Stimulated activated CD8-positive, alpha-beta memory T cell treated with anti-CD3 and anti-CD28 coated beads, Interleukin-4, amount 100 ng/mL, for 4 hours (primary cell): ENCODE data around the gene RARG.

Source experiments
- DNase-seq, 2 donors: peaks; one replicate each; pipeline ENCODE4 v3.0.0-alpha.2; 2020; ENCODE audit warnings: low read depth in 2 of 2, low spot score in 1 of 2

The RARG gene

GRCh38 chr12:53224061-53224896 lies 7.7 kb downstream of the RARG start:
- no peak for DNase-seq

GRCh38 chr12:53223389-53224060 lies 8.5 kb downstream of the RARG start:
- DNase-seq = no peak

GRCh38 chr12:53222806-53223261 lies 9.2 kb downstream of the RARG start:
- DNase-seq = no peak

GRCh38 chr12:53222170-53222721 lies 9.8 kb downstream of the RARG start:
- DNase-seq = no peak

- no peak for DNase-seq
These were observed 10.6 kb downstream of the RARG start for GRCh38 chr12:53221203-53222080.

GRCh38 chr12:53220694-53221202 lies 11.3 kb downstream of the RARG start:
- DNase-seq = peak; percentile 37 to 68

GRCh38 chr12:53219956-53220693 lies 11.9 kb downstream of the RARG start:
- peak; percentile 40 to 54 for DNase-seq

GRCh38 chr12:53219292-53219955 lies 12.6 kb downstream of the RARG start:
- DNase-seq = peak; percentile 35 to 62

- DNase-seq = no peak
These were observed 13.3 kb downstream of the RARG start for GRCh38 chr12:53218551-53219291.

GRCh38 chr12:53217931-53218307 lies 14.1 kb downstream of the RARG start:
- DNase-seq = no peak

GRCh38 chr12:53217051-53217930 lies 14.7 kb downstream of the RARG start:
- DNase-seq = no peak

GRCh38 chr12:53215497-53215896 lies 16.5 kb downstream of the RARG start:
- DNase-seq = no peak

- DNase-seq = no peak
These were observed 17.1 kb downstream of the RARG start for GRCh38 chr12:53214687-53215455.

GRCh38 chr12:53214221-53214620 lies 17.8 kb downstream of the RARG start:
- DNase-seq = no peak

GRCh38 chr12:53213348-53213747 lies 18.7 kb downstream of the RARG start:
- DNase-seq = peak; percentile 68

GRCh38 chr12:53212931-53213330 lies 19.1 kb downstream of the RARG start:
- DNase-seq = no peak
